Effector memory CD8-positive, alpha-beta T cell (primary cell): ENCODE results near the gene ENOX2.
"Not testable (repeated sequence)": the region's sequence is repeated elsewhere in the genome, so short reads cannot be mapped to it uniquely, and the experiment has no call there.

Experiments
- ATAC-seq: fragments of 150-1000 bp; cut with Tn5 transposase; replicated peaks from 2 replicates; pipeline ENCODE4 v1.10.0; 2021; ENCODE audit warnings: mild to moderate bottlenecking, moderate library complexity
- DNase-seq, 3 experiments: peaks; one replicate each; pipeline ENCODE4 v3.0.0; 2021
- H3K27ac Mint-ChIP-seq, 2 donors: one replicate each; pipeline ENCODE4 v1.8.0; 2022; ENCODE audit warnings: mild to moderate bottlenecking in 2 of 2, mixed read lengths in 2 of 2, moderate library complexity in 2 of 2
- H3K27me3 Mint-ChIP-seq, 2 donors: one replicate each; pipeline ENCODE4 v1.8.0; 2022; ENCODE audit warnings: mixed read lengths in 2 of 2
- H3K36me3 Mint-ChIP-seq: one replicate; pipeline ENCODE4 v1.8.0; 2022; ENCODE audit warnings: mild to moderate bottlenecking, moderate library complexity, mixed read lengths; ENCODE audit not compliant: insufficient read depth
- H3K4me1 Mint-ChIP-seq, 2 donors: one replicate each; pipeline ENCODE4 v1.8.0; 2022; ENCODE audit warnings: low read depth in 2 of 2, mixed read lengths in 2 of 2
- H3K4me3 Mint-ChIP-seq, 2 donors: one replicate each; pipeline ENCODE4 v1.8.0; 2022; ENCODE audit warnings: mild to moderate bottlenecking in 2 of 2, mixed read lengths in 2 of 2, moderate library complexity in 2 of 2
- H3K9me3 Mint-ChIP-seq, 2 donors: one replicate each; pipeline ENCODE4 v1.8.0; 2022; ENCODE audit warnings: mixed read lengths in 2 of 2

ENOX2 gene

GRCh38 chrX:130829526-130830515 is 73.2 kb downstream of the ENOX2 start:
- DNase-seq (no peak), ATAC-seq (no peak)
- no peak overlapping the region for H3K4me3 Mint-ChIP-seq
- peaks cover 5 to 9% of the 10 kb centered on the region in 2 donors for H3K4me1 Mint-ChIP-seq
- H3K27me3 Mint-ChIP-seq = no peaks in the 10 kb centered on the region
- H3K9me3 Mint-ChIP-seq = no peaks in the 10 kb centered on the region
- H3K36me3 Mint-ChIP-seq = no peaks in the 10 kb centered on the region
- no peak overlapping the region for H3K27ac Mint-ChIP-seq

GRCh38 chrX:130828641-130829040 is 74.4 kb downstream of the ENOX2 start:
- no peak overlapping the region for H3K4me3 Mint-ChIP-seq
- DNase-seq = no peak

GRCh38 chrX:130827648-130828047 is 75.4 kb downstream of the ENOX2 start:
- ATAC-seq = no peak
- DNase-seq = no peak
- Mint-ChIP-seq H3K9me3 (no peaks in the 10 kb centered on the region), H3K4me1 (peaks cover 4 to 5% of the 10 kb centered on the region in 2 donors), H3K27ac (no peak overlapping the region), H3K36me3 (no peaks in the 10 kb centered on the region), H3K27me3 (no peaks in the 10 kb centered on the region), H3K4me3 (no peak overlapping the region)

More at GRCh38 chrX:130828641-130829040, 74.4 kb downstream of the ENOX2 start:
- no peaks in the 10 kb centered on the region for H3K36me3 Mint-ChIP-seq
- no peak for ATAC-seq
- H3K4me1 Mint-ChIP-seq = peaks cover 5 to 9% of the 10 kb centered on the region in 2 donors
- no peaks in the 10 kb centered on the region for H3K27me3 Mint-ChIP-seq
- H3K27ac Mint-ChIP-seq = no peak overlapping the region
- no peaks in the 10 kb centered on the region for H3K9me3 Mint-ChIP-seq

GRCh38 chrX:130826249-130826648 is 76.8 kb downstream of the ENOX2 start:
- DNase-seq (no peak), ATAC-seq (no peak)
- Mint-ChIP-seq H3K4me3 (no peak overlapping the region), H3K4me1 (peaks cover 0 to 2% of the 10 kb centered on the region in 2 donors), H3K9me3 (no peaks in the 10 kb centered on the region), H3K36me3 (no peaks in the 10 kb centered on the region), H3K27ac (no peak overlapping the region), H3K27me3 (no peaks in the 10 kb centered on the region)

- Mint-ChIP-seq H3K27ac (no peak overlapping the region), H3K9me3 (no peaks in the 10 kb centered on the region), H3K27me3 (no peaks in the 10 kb centered on the region), H3K4me3 (no peak overlapping the region), H3K4me1 (peaks cover 2 to 3% of the 10 kb centered on the region in 2 donors), H3K36me3 (no peaks in the 10 kb centered on the region)
- ATAC-seq (no peak), DNase-seq (no peak)
Observed at GRCh38 chrX:130825525-130825924, 77.5 kb downstream of the ENOX2 start.

GRCh38 chrX:130819367-130819766 is 83.6 kb downstream of the ENOX2 start:
- not testable (repeated sequence) for H3K9me3 Mint-ChIP-seq, H3K27ac Mint-ChIP-seq, DNase-seq, H3K36me3 Mint-ChIP-seq, H3K27me3 Mint-ChIP-seq, ATAC-seq, H3K4me3 Mint-ChIP-seq
- H3K4me1 Mint-ChIP-seq = peaks cover 15% of the 10 kb centered on the region in 2 donors

- ATAC-seq, H3K36me3 Mint-ChIP-seq, H3K27me3 Mint-ChIP-seq, H3K27ac Mint-ChIP-seq, H3K4me3 Mint-ChIP-seq, H3K9me3 Mint-ChIP-seq, DNase-seq: not testable (repeated sequence)
- H3K4me1 Mint-ChIP-seq = peaks cover 10 to 16% of the 10 kb centered on the region in 2 donors
Observed at GRCh38 chrX:130813932-130814331, 89.1 kb downstream of the ENOX2 start.

- no peak overlapping the region for H3K27ac Mint-ChIP-seq
- ATAC-seq (no peak), DNase-seq (no peak)
- no peak overlapping the region for H3K4me3 Mint-ChIP-seq
- H3K36me3 Mint-ChIP-seq = no peaks in the 10 kb centered on the region
- peaks cover 0 to 9% of the 10 kb centered on the region in 2 donors for H3K9me3 Mint-ChIP-seq
- H3K27me3 Mint-ChIP-seq = no peaks in the 10 kb centered on the region
- H3K4me1 Mint-ChIP-seq = peaks cover 0 to 9% of the 10 kb centered on the region in 2 donors
Observed at GRCh38 chrX:130810561-130810960, 92.4 kb downstream of the ENOX2 start.

GRCh38 chrX:130805903-130806302 is 97.1 kb downstream of the ENOX2 start:
- peaks cover 0 to 9% of the 10 kb centered on the region in 2 donors for H3K4me1 Mint-ChIP-seq
- DNase-seq = no peak
- H3K27me3 Mint-ChIP-seq = no peaks in the 10 kb centered on the region
- H3K4me3 Mint-ChIP-seq = no peak overlapping the region
- no peak overlapping the region for H3K27ac Mint-ChIP-seq
- no peak for ATAC-seq
- no peaks in the 10 kb centered on the region for H3K36me3 Mint-ChIP-seq
- H3K9me3 Mint-ChIP-seq = no peaks in the 10 kb centered on the region

- Mint-ChIP-seq H3K27ac (no peak overlapping the region), H3K27me3 (no peaks in the 10 kb centered on the region), H3K36me3 (no peaks in the 10 kb centered on the region), H3K4me3 (no peak overlapping the region), H3K4me1 (peaks cover 0 to 6% of the 10 kb centered on the region in 2 donors), H3K9me3 (no peaks in the 10 kb centered on the region)
- no peak for ATAC-seq
- no peak for DNase-seq
Observed at GRCh38 chrX:130803537-130803936, 99.5 kb downstream of the ENOX2 start.

- Mint-ChIP-seq H3K9me3 (no peaks in the 10 kb centered on the region), H3K27me3 (no peaks in the 10 kb centered on the region), H3K36me3 (no peaks in the 10 kb centered on the region), H3K27ac (no peak overlapping the region), H3K4me1 (peaks cover 0 to 3% of the 10 kb centered on the region in 2 donors), H3K4me3 (no peak overlapping the region)
- ATAC-seq = no peak
- no peak for DNase-seq
Observed at GRCh38 chrX:130801901-130802300, 101.1 kb downstream of the ENOX2 start.

- no peak overlapping the region for H3K27ac Mint-ChIP-seq
- H3K4me1 Mint-ChIP-seq = no peaks in the 10 kb centered on the region
- DNase-seq = no peak
Observed at GRCh38 chrX:130799393-130799792, 103.6 kb downstream of the ENOX2 start.

GRCh38 chrX:130793975-130794374 is 109.0 kb downstream of the ENOX2 start:
- Mint-ChIP-seq H3K27ac (no peak overlapping the region), H3K27me3 (no peaks in the 10 kb centered on the region), H3K36me3 (no peaks in the 10 kb centered on the region), H3K4me3 (no peak overlapping the region), H3K4me1 (no peaks in the 10 kb centered on the region), H3K9me3 (no peaks in the 10 kb centered on the region)
- ATAC-seq (no peak), DNase-seq (no peak)

More at GRCh38 chrX:130799393-130799792, 103.6 kb downstream of the ENOX2 start:
- Mint-ChIP-seq H3K27me3 (no peaks in the 10 kb centered on the region), H3K9me3 (no peaks in the 10 kb centered on the region), H3K36me3 (no peaks in the 10 kb centered on the region), H3K4me3 (no peak overlapping the region)
- ATAC-seq = no peak

- not testable (repeated sequence) for H3K4me3 Mint-ChIP-seq, H3K27ac Mint-ChIP-seq, H3K9me3 Mint-ChIP-seq, H3K4me1 Mint-ChIP-seq, H3K27me3 Mint-ChIP-seq, DNase-seq, H3K36me3 Mint-ChIP-seq, ATAC-seq
Observed at GRCh38 chrX:130791870-130792269, 111.1 kb downstream of the ENOX2 start.
